Neural progenitor cell (in vitro differentiated cells): Measurements from ENCODE around the gene CDK12. TPM values are rescaled to one million over a fixed set of nuclear protein-coding genes. Genes with fewer than 3 reads are reported as not detected.

Experiments used
- DNase-seq: peaks from one replicate; pipeline ENCODE4 v3.0.0-alpha.2; 2016; ENCODE audit warnings: low spot score
- H2AFZ ChIP-seq: fragments of 200-600 bp; sonication (generic); replicated peaks from 2 replicates; pipeline ENCODE4 v1.6.1; 2016; ENCODE audit warnings: antibody characterized with exemption
- H3F3A ChIP-seq: fragments of 200-600 bp; sonication (generic); 2 replicates; pipeline ENCODE4 v1.6.1; 2016; ENCODE audit warnings: antibody characterized with exemption, low read depth
- H3K27ac ChIP-seq: fragments of 200-600 bp; sonication (generic); 2 replicates; pipeline ENCODE4 v1.5.1; 2016; ENCODE audit warnings: mild to moderate bottlenecking
- H3K27me3 ChIP-seq: fragments of 200-600 bp; sonication (generic); 2 replicates; pipeline ENCODE4 v1.6.1; 2016; ENCODE audit warnings: mild to moderate bottlenecking, moderate library complexity
- H3K36me3 ChIP-seq: fragments of 200-600 bp; sonication (generic); 2 replicates; pipeline ENCODE4 v1.5.1; 2016
- H3K4me1 ChIP-seq: fragments of 200-600 bp; sonication (generic); 2 replicates; pipeline ENCODE4 v1.6.1; 2016; ENCODE audit warnings: mixed run types
- H3K4me2 ChIP-seq: fragments of 200-600 bp; sonication (generic); 2 replicates; pipeline ENCODE4 v1.6.1; 2016
- H3K4me3 ChIP-seq: fragments of 200-600 bp; sonication (generic); 2 replicates; pipeline ENCODE4 v1.5.1; 2016
- H3K79me2 ChIP-seq: fragments of 200-600 bp; sonication (generic); 2 replicates; pipeline ENCODE4 v1.6.1; 2016; ENCODE audit warnings: low read depth
- H3K9ac ChIP-seq: fragments of 200-600 bp; sonication (generic); 2 replicates; pipeline ENCODE4 v1.6.1; 2016
- H3K9me3 ChIP-seq: fragments of 200-600 bp; sonication (generic); 2 replicates; pipeline ENCODE4 v1.5.1; 2016; ENCODE audit warnings: low read depth
- H4K20me1 ChIP-seq: fragments of 200-600 bp; sonication (generic); 2 replicates; pipeline ENCODE4 v1.6.1; 2016; ENCODE audit warnings: low read depth
- H3K27ac Mint-ChIP-seq: 3 replicates; pipeline ENCODE4 v1.8.0; 2021; ENCODE audit warnings: mixed read lengths
- H3K27me3 Mint-ChIP-seq: 2 replicates; pipeline ENCODE4 v1.8.0; 2022; ENCODE audit warnings: low read depth, mild to moderate bottlenecking, inconsistent platforms, moderate library complexity, mixed read lengths; ENCODE audit not compliant: insufficient read depth
- H3K36me3 Mint-ChIP-seq: 3 replicates; pipeline ENCODE4 v1.8.0; 2021; ENCODE audit warnings: mixed read lengths
- H3K4me1 Mint-ChIP-seq: 3 replicates; pipeline ENCODE4 v1.8.0; 2021; ENCODE audit warnings: mixed read lengths
- H3K4me3 Mint-ChIP-seq: 3 replicates; pipeline ENCODE4 v1.8.0; 2021; ENCODE audit warnings: mild to moderate bottlenecking, moderate library complexity, mixed read lengths
- H3K9me3 Mint-ChIP-seq: 3 replicates; pipeline ENCODE4 v1.8.0; 2020; ENCODE audit warnings: mixed read lengths
- CTCF ChIP-seq: fragments of 200-600 bp; sonication (generic); IDR thresholded peaks from 2 replicates; pipeline ENCODE4 v1.5.1; 2017; ENCODE audit warnings: antibody characterized with exemption, mild to moderate bottlenecking
- EZH2 ChIP-seq: fragments of 200-600 bp; sonication (generic); IDR thresholded peaks from 2 replicates; pipeline ENCODE4 v1.6.1; 2017; ENCODE audit warnings: antibody characterized with exemption, mild to moderate bottlenecking, moderate library complexity
- EZH2phosphoT487 ChIP-seq: fragments of 200-600 bp; sonication (generic); IDR thresholded peaks from 2 replicates; pipeline ENCODE4 v1.6.1; 2017; ENCODE audit warnings: antibody characterized with exemption
- total RNA-seq: library from RNA; depleted of rRNA; stranded (reverse); fragments of >200 nt; gene quantifications from 2 replicates; pipeline ENCODE4 v1.2.3, GENCODE V29; 2015; ENCODE audit warnings: low replicate concordance

The CDK12 gene
- total RNA-seq, 1 donor from 2014 or later = 44.1 TPM

- H3K36me3 ChIP-seq = no peaks in the 10 kb centered on the region
- no peak overlapping the region for H3K27ac Mint-ChIP-seq
- H2AFZ ChIP-seq = no peak overlapping the region
- H3K9ac ChIP-seq = no peak overlapping the region
- peaks cover 14% of the 10 kb centered on the region for H3K4me1 ChIP-seq
- TF ChIP-seq EZH2 (no peak), EZH2phosphoT487 (no peak), CTCF (no peak)
- H3K36me3 Mint-ChIP-seq = peaks cover 11% of the 10 kb centered on the region
- no peaks in the 10 kb centered on the region for H3K27me3 ChIP-seq
- peaks cover 19% of the 10 kb centered on the region for H3K4me1 Mint-ChIP-seq
- peak overlapping the region; percentile 32 for H3K4me2 ChIP-seq
- H3K27me3 Mint-ChIP-seq = peaks cover 3% of the 10 kb centered on the region
- H3K4me3 ChIP-seq = no peak overlapping the region
- no peaks in the 10 kb centered on the region for H3K9me3 ChIP-seq
- H3K9me3 Mint-ChIP-seq = no peaks in the 10 kb centered on the region
- H3K4me3 Mint-ChIP-seq = no peak overlapping the region
- no peak for DNase-seq
- peaks cover 8% of the 10 kb centered on the region for H3F3A ChIP-seq
- H4K20me1 ChIP-seq = peaks cover 15% of the 10 kb centered on the region
- H3K79me2 ChIP-seq = no peaks in the 10 kb centered on the region
- H3K27ac ChIP-seq = no peak overlapping the region
Observed at GRCh38 chr17:39562976-39563375, 101.7 kb downstream of the CDK12 start.

GRCh38 chr17:39563476-39563875 is 102.2 kb downstream of the CDK12 start:
- H3K4me2 ChIP-seq = peak overlapping the region; percentile 32

GRCh38 chr17:39564211-39564848 is 103.0 kb downstream of the CDK12 start:
- DNase-seq = peak; percentile 72
- H3K36me3 Mint-ChIP-seq = peaks cover 15% of the 10 kb centered on the region
- no peak overlapping the region for H2AFZ ChIP-seq
- H3K4me1 Mint-ChIP-seq = peaks cover 19% of the 10 kb centered on the region
- no peak overlapping the region for H3K27ac ChIP-seq
- no peak for TF ChIP-seq CTCF
- TF ChIP-seq EZH2phosphoT487 = no peak
- TF ChIP-seq EZH2 = no peak
- H3K9ac ChIP-seq = no peak overlapping the region
- no peak overlapping the region for H3K4me3 ChIP-seq
- peaks cover 15% of the 10 kb centered on the region for H4K20me1 ChIP-seq
- H3K36me3 ChIP-seq = no peaks in the 10 kb centered on the region
- peaks cover 14% of the 10 kb centered on the region for H3K4me1 ChIP-seq
- H3F3A ChIP-seq = peaks cover 8% of the 10 kb centered on the region
- H3K27ac Mint-ChIP-seq = peak overlapping the region; percentile 30
- no peaks in the 10 kb centered on the region for H3K9me3 ChIP-seq
- no peaks in the 10 kb centered on the region for H3K9me3 Mint-ChIP-seq
- no peak overlapping the region for H3K4me3 Mint-ChIP-seq
- no peaks in the 10 kb centered on the region for H3K27me3 ChIP-seq
- H3K27me3 Mint-ChIP-seq = peaks cover 3% of the 10 kb centered on the region
- no peaks in the 10 kb centered on the region for H3K79me2 ChIP-seq
- peak overlapping the region; percentile 32 for H3K4me2 ChIP-seq

More at GRCh38 chr17:39563476-39563875, 102.2 kb downstream of the CDK12 start:
- Histone ChIP-seq H3K4me3 (no peak overlapping the region), H3K4me1 (peaks cover 14% of the 10 kb centered on the region), H3K27me3 (no peaks in the 10 kb centered on the region), H3K79me2 (no peaks in the 10 kb centered on the region), H4K20me1 (peaks cover 15% of the 10 kb centered on the region), H3F3A (peaks cover 8% of the 10 kb centered on the region), H3K9ac (no peak overlapping the region), H3K9me3 (no peaks in the 10 kb centered on the region), H3K27ac (no peak overlapping the region), H3K36me3 (no peaks in the 10 kb centered on the region), H2AFZ (no peak overlapping the region)
- Mint-ChIP-seq H3K36me3 (peaks cover 11% of the 10 kb centered on the region), H3K4me3 (no peak overlapping the region), H3K27ac (peak overlapping the region; percentile 30), H3K27me3 (peaks cover 3% of the 10 kb centered on the region), H3K4me1 (peaks cover 19% of the 10 kb centered on the region), H3K9me3 (no peaks in the 10 kb centered on the region)
- DNase-seq = peak; percentile 71
- TF ChIP-seq CTCF (no peak), EZH2 (no peak), EZH2phosphoT487 (no peak)
